ENCODE results near the gene EPN3.

DNA sequence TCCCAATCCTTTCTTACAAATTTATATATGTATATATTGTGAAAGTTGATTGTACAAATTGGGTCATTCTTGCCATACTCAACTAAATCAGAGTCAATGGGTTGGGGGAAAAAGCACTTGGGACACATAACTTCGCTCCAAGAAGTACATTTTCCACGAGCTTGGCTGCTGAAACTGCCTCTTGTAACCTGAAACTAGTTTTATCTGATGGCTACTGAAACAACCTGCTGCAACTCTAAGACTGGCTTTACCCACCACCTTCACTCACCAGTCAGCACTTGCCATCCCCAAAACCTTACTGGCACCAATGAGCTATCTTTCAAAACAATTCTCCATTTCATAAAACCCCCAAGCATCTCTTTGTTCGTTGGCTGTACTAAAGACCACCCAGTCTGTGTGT lies 38.8 kb upstream of the EPN3 start:
- TF ChIP-seq, protein P1, sequence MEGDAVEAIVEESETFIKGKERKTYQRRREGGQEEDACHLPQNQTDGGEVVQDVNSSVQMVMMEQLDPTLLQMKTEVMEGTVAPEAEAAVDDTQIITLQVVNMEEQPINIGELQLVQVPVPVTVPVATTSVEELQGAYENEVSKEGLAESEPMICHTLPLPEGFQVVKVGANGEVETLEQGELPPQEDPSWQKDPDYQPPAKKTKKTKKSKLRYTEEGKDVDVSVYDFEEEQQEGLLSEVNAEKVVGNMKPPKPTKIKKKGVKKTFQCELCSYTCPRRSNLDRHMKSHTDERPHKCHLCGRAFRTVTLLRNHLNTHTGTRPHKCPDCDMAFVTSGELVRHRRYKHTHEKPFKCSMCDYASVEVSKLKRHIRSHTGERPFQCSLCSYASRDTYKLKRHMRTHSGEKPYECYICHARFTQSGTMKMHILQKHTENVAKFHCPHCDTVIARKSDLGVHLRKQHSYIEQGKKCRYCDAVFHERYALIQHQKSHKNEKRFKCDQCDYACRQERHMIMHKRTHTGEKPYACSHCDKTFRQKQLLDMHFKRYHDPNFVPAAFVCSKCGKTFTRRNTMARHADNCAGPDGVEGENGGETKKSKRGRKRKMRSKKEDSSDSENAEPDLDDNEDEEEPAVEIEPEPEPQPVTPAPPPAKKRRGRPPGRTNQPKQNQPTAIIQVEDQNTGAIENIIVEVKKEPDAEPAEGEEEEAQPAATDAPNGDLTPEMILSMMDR (IDR thresholded peaks at IDR 0.05 in 2 of 3, conservative IDR thresholded peaks at IDR 0.05 in 1 of 3; ENCODE audit: borderline replicate concordance in 1 of 3, insufficient read depth in 1 of 3, low read depth in 2 of 3, low read length in 2 of 3) = no peak
- TF ChIP-seq, protein P2, sequence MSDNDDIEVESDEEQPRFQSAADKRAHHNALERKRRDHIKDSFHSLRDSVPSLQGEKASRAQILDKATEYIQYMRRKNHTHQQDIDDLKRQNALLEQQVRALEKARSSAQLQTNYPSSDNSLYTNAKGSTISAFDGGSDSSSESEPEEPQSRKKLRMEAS (IDR thresholded peaks at IDR 0.05) = no peak
- TF ChIP-seq ZNF274 (IDR thresholded peaks at IDR 0.05; ENCODE audit: low read depth, low read length) (no peak), YY1 (IDR thresholded peaks at IDR 0.05; ENCODE audit: extremely low read depth, insufficient replicate concordance, low read depth, low read length) (no peak), EZH2 (IDR thresholded peaks at IDR 0.05) (no peak), CBX3 (IDR thresholded peaks at IDR 0.05; ENCODE audit: low read depth) (no peak), EZH2phosphoT487 (IDR thresholded peaks at IDR 0.05; ENCODE audit: borderline replicate concordance) (no peak), POLR2AphosphoS5 (IDR thresholded peaks at IDR 0.05; ENCODE audit: low read depth, low read length) (no peak), RAD21 (IDR thresholded peaks at IDR 0.05; ENCODE audit: low read depth) (no peak), EGR1 (IDR thresholded peaks at IDR 0.05; ENCODE audit: low read depth) (no peak)
- TF ChIP-seq, protein P3, sequence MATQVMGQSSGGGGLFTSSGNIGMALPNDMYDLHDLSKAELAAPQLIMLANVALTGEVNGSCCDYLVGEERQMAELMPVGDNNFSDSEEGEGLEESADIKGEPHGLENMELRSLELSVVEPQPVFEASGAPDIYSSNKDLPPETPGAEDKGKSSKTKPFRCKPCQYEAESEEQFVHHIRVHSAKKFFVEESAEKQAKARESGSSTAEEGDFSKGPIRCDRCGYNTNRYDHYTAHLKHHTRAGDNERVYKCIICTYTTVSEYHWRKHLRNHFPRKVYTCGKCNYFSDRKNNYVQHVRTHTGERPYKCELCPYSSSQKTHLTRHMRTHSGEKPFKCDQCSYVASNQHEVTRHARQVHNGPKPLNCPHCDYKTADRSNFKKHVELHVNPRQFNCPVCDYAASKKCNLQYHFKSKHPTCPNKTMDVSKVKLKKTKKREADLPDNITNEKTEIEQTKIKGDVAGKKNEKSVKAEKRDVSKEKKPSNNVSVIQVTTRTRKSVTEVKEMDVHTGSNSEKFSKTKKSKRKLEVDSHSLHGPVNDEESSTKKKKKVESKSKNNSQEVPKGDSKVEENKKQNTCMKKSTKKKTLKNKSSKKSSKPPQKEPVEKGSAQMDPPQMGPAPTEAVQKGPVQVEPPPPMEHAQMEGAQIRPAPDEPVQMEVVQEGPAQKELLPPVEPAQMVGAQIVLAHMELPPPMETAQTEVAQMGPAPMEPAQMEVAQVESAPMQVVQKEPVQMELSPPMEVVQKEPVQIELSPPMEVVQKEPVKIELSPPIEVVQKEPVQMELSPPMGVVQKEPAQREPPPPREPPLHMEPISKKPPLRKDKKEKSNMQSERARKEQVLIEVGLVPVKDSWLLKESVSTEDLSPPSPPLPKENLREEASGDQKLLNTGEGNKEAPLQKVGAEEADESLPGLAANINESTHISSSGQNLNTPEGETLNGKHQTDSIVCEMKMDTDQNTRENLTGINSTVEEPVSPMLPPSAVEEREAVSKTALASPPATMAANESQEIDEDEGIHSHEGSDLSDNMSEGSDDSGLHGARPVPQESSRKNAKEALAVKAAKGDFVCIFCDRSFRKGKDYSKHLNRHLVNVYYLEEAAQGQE (IDR thresholded peaks at IDR 0.05; ENCODE audit: low read depth) = no peak
- TF ChIP-seq, protein P4, sequence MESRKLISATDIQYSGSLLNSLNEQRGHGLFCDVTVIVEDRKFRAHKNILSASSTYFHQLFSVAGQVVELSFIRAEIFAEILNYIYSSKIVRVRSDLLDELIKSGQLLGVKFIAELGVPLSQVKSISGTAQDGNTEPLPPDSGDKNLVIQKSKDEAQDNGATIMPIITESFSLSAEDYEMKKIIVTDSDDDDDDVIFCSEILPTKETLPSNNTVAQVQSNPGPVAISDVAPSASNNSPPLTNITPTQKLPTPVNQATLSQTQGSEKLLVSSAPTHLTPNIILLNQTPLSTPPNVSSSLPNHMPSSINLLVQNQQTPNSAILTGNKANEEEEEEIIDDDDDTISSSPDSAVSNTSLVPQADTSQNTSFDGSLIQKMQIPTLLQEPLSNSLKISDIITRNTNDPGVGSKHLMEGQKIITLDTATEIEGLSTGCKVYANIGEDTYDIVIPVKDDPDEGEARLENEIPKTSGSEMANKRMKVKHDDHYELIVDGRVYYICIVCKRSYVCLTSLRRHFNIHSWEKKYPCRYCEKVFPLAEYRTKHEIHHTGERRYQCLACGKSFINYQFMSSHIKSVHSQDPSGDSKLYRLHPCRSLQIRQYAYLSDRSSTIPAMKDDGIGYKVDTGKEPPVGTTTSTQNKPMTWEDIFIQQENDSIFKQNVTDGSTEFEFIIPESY (IDR thresholded peaks at IDR 0.05; ENCODE audit: extremely low read depth, insufficient replicate concordance, low read length) = no peak
